GM12891 (cell line): Measurements from ENCODE around the gene COL18A1.
A peak's percentile ranks its signal among the peaks of the same experiment; 100 is the strongest.
"Not testable (repeated sequence)": the region's sequence is repeated elsewhere in the genome, so short reads cannot be mapped to it uniquely, and the experiment has no call there.

Experiments
- DNase-seq: peaks from one replicate; pipeline ENCODE4 v3.0.0; 2011; ENCODE audit warnings: low spot score; ENCODE audit not compliant: insufficient read length
- FAIRE-seq: peaks from 2 replicates; lab custom pipeline; 2011; peaks lifted over from hg19 to GRCh38; lab: Jason Lieb, UNC
- PAX5 ChIP-seq: IDR thresholded peaks from 2 replicates; pipeline ENCODE4 v1.6.1; 2011; ENCODE audit warnings: low read length, moderate library complexity, mild to moderate bottlenecking; ENCODE audit not compliant: insufficient read depth, severe bottlenecking
- POLR2A ChIP-seq: IDR thresholded peaks from 2 replicates; pipeline ENCODE4 v1.6.1; 2011; ENCODE audit warnings: low read depth, low read length, control low read depth
- POLR2AphosphoS5 ChIP-seq: IDR thresholded peaks from 2 replicates; pipeline ENCODE4 v1.6.1; 2011; ENCODE audit warnings: low read depth, low read length, control low read depth
- POU2F2 ChIP-seq: IDR thresholded peaks from 2 replicates; pipeline ENCODE4 v1.6.1; 2011; ENCODE audit warnings: low read depth, mild to moderate bottlenecking, control low read depth, low read length, moderate library complexity
- SPI1 ChIP-seq: IDR thresholded peaks from 2 replicates; pipeline ENCODE4 v1.6.1; 2011; ENCODE audit warnings: low read depth, low read length, control low read depth
- TAF1 ChIP-seq: IDR thresholded peaks from 2 replicates; pipeline ENCODE4 v1.6.1; 2011; ENCODE audit warnings: low read depth, low read length, control low read depth

Gene COL18A1

GRCh38 chr21:45433301-45433700 is 28.3 kb downstream of the COL18A1 start:
- FAIRE-seq (no peak), DNase-seq (no peak)
- no peak for TF ChIP-seq POLR2A

GRCh38 chr21:45433911-45434644 is 29.1 kb downstream of the COL18A1 start:
- TF ChIP-seq PAX5 (no peak), POU2F2 (no peak), TAF1 (no peak), POLR2A (no peak), SPI1 (no peak), POLR2AphosphoS5 (no peak)
- DNase-seq (no peak), FAIRE-seq (no peak)

GRCh38 chr21:45434645-45435217 is 29.8 kb downstream of the COL18A1 start:
- TF ChIP-seq TAF1 (no peak), SPI1 (no peak), PAX5 (no peak), POLR2A (no peak), POU2F2 (no peak), POLR2AphosphoS5 (no peak)
- DNase-seq, result no peak
- no peak for FAIRE-seq

DNA sequence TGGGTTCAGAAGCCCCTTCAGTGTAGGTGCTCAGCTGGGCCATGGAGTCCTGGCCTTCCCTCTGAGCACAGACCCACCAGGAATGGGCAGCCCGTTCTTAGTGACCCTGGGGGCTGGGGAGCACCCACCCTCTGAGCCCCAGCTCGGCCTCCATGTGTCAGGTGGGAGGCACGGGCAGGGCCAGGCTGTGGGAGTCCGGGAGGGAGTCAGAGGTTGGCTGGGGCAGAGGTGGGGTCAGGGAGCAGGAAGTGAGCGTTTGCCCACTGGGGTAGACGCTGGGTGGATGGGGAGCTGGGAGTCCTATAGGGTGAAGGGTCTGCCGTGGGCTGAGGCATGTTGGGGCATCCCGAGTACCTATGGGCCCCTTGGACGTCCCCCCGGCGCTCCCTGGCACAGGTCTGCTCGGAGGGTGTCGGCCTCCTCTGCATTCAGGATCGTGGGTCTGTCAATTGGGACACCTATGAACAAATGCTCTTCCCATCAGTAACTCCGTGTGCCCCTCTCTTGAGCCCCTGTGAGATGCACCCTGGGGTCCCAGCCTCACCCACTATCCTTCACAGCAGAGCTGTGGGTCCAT is 30.5 kb downstream of the COL18A1 start:
- FAIRE-seq (no peak), DNase-seq (no peak)
- TF ChIP-seq POU2F2 (no peak), PAX5 (no peak), POLR2AphosphoS5 (no peak), SPI1 (no peak), TAF1 (no peak), POLR2A (no peak)

GRCh38 chr21:45436351-45437065 is 31.5 kb downstream of the COL18A1 start:
- TF ChIP-seq SPI1 (no peak), POU2F2 (no peak), PAX5 (no peak), POLR2AphosphoS5 (no peak), POLR2A (no peak), TAF1 (no peak)
- FAIRE-seq (no peak), DNase-seq (no peak)

DNA sequence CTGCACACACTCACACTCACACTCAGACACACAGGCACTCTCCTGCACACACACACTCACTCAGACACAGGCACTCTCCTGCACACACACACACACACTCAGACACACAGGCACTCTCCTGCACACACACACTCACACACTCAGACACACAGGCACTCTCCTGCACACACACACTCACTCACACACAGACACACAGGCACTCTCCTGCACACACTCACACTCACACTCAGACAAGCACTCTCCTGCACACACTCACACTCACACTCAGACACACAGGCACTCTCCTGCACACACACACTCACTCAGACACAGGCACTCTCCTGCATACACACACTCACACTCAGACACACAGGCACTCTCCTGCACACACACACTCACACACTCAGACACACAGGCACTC is 32.9 kb downstream of the COL18A1 start:
- FAIRE-seq, result not testable (repeated sequence)

GRCh38 chr21:45438391-45439145 is 33.6 kb downstream of the COL18A1 start:
- FAIRE-seq (no peak), DNase-seq (no peak)
- no peak for TF ChIP-seq POLR2A
- TF ChIP-seq POU2F2, result no peak
- TF ChIP-seq TAF1, result no peak
- TF ChIP-seq SPI1, result no peak
- TF ChIP-seq POLR2AphosphoS5, result no peak
- TF ChIP-seq PAX5, result no peak

More for the DNA sequence above, 32.9 kb downstream of the COL18A1 start:
- not testable (repeated sequence) for DNase-seq

GRCh38 chr21:45439161-45439872 is 34.4 kb downstream of the COL18A1 start:
- DNase-seq (peak; percentile 99), FAIRE-seq (peak; percentile 94)
- TF ChIP-seq PAX5 (peak; percentile 91), POLR2AphosphoS5 (no peak)

DNA sequence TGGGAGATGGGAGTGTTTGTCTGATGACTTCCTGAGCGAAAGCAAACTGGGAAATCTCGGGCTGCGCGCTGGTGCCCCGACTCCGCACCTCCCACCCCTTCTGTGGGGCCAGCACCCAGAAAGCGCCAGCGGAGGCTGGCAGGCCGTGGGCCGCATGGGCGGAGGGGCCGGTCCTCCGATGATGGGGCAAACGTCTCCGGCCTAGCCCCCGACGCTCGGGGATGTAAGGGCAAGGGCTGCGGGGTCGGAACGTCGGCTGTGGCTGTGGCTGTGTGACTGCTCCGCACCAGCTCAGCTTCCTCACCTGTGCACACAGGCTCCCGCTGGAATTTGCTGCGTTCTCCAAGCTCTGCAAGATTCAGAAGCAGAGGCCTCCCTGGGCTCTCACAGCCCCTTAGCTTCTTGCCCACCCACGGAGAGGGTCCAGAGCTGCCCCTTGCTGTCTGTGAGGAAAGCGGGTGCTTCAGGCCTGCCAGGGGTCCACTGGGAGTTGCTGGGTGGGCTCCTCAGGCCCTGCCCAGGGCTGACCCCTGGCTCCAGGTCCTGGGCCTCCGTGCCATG is 35.0 kb downstream of the COL18A1 start:
- no peak for FAIRE-seq
- no peak for DNase-seq
- no peak for TF ChIP-seq POU2F2
- TF ChIP-seq TAF1, result no peak
- no peak for TF ChIP-seq SPI1
- TF ChIP-seq PAX5, result no peak
- TF ChIP-seq POLR2AphosphoS5, result no peak
- no peak for TF ChIP-seq POLR2A
